ENCODE data around the gene C12orf56. TPM values are rescaled to one million over a fixed set of nuclear protein-coding genes. Genes with fewer than 3 reads are reported as not detected.

C12orf56 gene
- total and polyA plus RNA-seq, 4 donors: 0.08 to 0.47 (median 0.24) TPM; not detected in 1

DNA sequence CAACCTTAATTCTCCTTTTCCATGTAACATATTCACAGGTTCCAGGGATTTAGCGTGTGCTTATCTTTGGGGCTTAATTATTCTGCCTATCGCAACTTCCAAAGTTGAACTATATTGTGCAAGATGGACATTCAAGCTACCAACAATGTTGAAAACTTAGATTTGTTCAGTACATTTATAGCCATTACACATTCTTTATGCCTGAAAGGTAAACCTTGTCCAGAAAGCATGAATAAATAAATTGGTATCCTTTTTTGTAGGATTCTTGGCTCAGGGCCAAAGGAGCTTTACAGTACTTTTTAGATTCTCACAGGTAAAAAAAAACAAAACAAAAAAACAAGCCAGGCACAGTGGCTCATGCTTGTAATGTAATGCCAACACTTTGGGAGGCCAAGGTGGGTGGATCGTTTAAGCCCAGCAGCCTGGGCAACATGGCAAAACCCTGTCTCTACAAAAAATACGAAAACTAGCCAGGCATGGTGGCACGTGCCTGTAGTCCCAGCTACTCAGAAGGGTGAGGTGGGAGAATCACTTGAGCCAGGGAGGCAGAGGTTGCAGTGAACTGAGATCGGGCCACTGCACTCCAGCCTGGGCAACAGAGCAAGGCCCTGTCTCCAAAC lies 3.3 kb downstream of the C12orf56 start:
- no peaks in the 10 kb centered on the region for H3K9me3 ChIP-seq (ENCODE audit: control insufficient read depth in 4 of 4, low read length in 3 of 4)
- H3K9ac ChIP-seq (ENCODE audit: low read depth in 1 of 2, low read length in 2 of 2): no peak overlapping the region
- DNase-seq (ENCODE audit: low spot score): no peak
- no peak overlapping the region for H3K27ac ChIP-seq (ENCODE audit: low read depth in 1 of 2, low read length in 2 of 2)
- H3K36me3 ChIP-seq (ENCODE audit: control insufficient read depth in 4 of 4, insufficient read depth in 3 of 4, low read depth in 1 of 4, low read length in 3 of 4): no peaks in the 10 kb centered on the region
- H3K27me3 ChIP-seq (ENCODE audit: control insufficient read depth in 4 of 4, insufficient read depth in 4 of 4, low read length in 3 of 4): peaks cover 0 to 3% (median 0%) of the 10 kb centered on the region in 4 donors
- H3K4me3 ChIP-seq (ENCODE audit: low read depth in 1 of 3, low read length in 3 of 3): no peak overlapping the region
- TF ChIP-seq, protein P1, sequence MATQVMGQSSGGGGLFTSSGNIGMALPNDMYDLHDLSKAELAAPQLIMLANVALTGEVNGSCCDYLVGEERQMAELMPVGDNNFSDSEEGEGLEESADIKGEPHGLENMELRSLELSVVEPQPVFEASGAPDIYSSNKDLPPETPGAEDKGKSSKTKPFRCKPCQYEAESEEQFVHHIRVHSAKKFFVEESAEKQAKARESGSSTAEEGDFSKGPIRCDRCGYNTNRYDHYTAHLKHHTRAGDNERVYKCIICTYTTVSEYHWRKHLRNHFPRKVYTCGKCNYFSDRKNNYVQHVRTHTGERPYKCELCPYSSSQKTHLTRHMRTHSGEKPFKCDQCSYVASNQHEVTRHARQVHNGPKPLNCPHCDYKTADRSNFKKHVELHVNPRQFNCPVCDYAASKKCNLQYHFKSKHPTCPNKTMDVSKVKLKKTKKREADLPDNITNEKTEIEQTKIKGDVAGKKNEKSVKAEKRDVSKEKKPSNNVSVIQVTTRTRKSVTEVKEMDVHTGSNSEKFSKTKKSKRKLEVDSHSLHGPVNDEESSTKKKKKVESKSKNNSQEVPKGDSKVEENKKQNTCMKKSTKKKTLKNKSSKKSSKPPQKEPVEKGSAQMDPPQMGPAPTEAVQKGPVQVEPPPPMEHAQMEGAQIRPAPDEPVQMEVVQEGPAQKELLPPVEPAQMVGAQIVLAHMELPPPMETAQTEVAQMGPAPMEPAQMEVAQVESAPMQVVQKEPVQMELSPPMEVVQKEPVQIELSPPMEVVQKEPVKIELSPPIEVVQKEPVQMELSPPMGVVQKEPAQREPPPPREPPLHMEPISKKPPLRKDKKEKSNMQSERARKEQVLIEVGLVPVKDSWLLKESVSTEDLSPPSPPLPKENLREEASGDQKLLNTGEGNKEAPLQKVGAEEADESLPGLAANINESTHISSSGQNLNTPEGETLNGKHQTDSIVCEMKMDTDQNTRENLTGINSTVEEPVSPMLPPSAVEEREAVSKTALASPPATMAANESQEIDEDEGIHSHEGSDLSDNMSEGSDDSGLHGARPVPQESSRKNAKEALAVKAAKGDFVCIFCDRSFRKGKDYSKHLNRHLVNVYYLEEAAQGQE (IDR thresholded peaks at IDR 0.05): no peak
- TF ChIP-seq, protein P2, sequence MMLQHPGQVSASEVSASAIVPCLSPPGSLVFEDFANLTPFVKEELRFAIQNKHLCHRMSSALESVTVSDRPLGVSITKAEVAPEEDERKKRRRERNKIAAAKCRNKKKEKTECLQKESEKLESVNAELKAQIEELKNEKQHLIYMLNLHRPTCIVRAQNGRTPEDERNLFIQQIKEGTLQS (IDR thresholded peaks at IDR 0.05): no peak
- TF ChIP-seq SP1 (IDR thresholded peaks at IDR 0.05) (no peak), JUND (IDR thresholded peaks at IDR 0.05) (no peak)
- peaks cover 0 to 8% (median 4%) of the 10 kb centered on the region in 4 donors for H3K4me1 ChIP-seq (ENCODE audit: control insufficient read depth in 4 of 4, insufficient read depth in 4 of 4, low read length in 3 of 4)
- WGBS: 96% methylated on average over 6 of the region's 6 CpGs

DNA sequence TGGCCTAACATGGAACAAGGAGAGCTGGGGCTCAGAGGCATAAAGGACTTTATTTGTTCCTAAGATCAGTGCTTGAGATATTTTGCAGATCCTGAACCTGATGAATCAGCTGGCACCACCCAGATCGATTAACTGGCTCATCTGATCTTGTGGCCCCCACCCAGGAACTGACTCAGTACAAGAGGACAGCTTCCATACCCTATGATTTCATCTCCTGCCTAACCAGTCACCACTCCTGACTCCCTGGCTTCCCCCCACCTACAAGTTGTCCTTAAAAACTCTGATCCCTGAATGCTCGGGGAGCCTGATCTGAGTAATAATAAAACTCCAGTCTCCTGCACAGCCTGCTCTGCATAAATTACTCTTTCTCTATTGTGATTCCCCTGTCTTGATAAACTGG lies 5.1 kb downstream of the C12orf56 start:
- Histone ChIP-seq H3K27me3 (ENCODE audit: control insufficient read depth in 4 of 4, insufficient read depth in 4 of 4, low read length in 3 of 4) (peaks cover 0 to 3% (median 0%) of the 10 kb centered on the region in 4 donors), H3K9ac (ENCODE audit: low read depth in 1 of 2, low read length in 2 of 2) (no peak overlapping the region), H3K4me1 (ENCODE audit: control insufficient read depth in 4 of 4, insufficient read depth in 4 of 4, low read length in 3 of 4) (peaks cover 0 to 4% (median 2%) of the 10 kb centered on the region in 4 donors), H3K4me3 (ENCODE audit: low read depth in 1 of 3, low read length in 3 of 3) (no peak overlapping the region), H3K36me3 (ENCODE audit: control insufficient read depth in 4 of 4, insufficient read depth in 3 of 4, low read depth in 1 of 4, low read length in 3 of 4) (no peaks in the 10 kb centered on the region), H3K27ac (ENCODE audit: low read depth in 1 of 2, low read length in 2 of 2) (no peak overlapping the region), H3K9me3 (ENCODE audit: control insufficient read depth in 4 of 4, low read length in 3 of 4) (peaks cover 0 to 3% (median 1%) of the 10 kb centered on the region in 4 donors)
- no peak for DNase-seq (ENCODE audit: low spot score)
- TF ChIP-seq, protein P1 (IDR thresholded peaks at IDR 0.05): no peak
- no peak for TF ChIP-seq FOXA1 (IDR thresholded peaks at IDR 0.05)
- no peak for TF ChIP-seq SP1 (IDR thresholded peaks at IDR 0.05)
- no peak for TF ChIP-seq HNF4A (conservative IDR thresholded peaks at IDR 0.05)
- TF ChIP-seq, protein P3, sequence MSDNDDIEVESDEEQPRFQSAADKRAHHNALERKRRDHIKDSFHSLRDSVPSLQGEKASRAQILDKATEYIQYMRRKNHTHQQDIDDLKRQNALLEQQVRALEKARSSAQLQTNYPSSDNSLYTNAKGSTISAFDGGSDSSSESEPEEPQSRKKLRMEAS (IDR thresholded peaks at IDR 0.05): no peak
- TF ChIP-seq, protein P4, sequence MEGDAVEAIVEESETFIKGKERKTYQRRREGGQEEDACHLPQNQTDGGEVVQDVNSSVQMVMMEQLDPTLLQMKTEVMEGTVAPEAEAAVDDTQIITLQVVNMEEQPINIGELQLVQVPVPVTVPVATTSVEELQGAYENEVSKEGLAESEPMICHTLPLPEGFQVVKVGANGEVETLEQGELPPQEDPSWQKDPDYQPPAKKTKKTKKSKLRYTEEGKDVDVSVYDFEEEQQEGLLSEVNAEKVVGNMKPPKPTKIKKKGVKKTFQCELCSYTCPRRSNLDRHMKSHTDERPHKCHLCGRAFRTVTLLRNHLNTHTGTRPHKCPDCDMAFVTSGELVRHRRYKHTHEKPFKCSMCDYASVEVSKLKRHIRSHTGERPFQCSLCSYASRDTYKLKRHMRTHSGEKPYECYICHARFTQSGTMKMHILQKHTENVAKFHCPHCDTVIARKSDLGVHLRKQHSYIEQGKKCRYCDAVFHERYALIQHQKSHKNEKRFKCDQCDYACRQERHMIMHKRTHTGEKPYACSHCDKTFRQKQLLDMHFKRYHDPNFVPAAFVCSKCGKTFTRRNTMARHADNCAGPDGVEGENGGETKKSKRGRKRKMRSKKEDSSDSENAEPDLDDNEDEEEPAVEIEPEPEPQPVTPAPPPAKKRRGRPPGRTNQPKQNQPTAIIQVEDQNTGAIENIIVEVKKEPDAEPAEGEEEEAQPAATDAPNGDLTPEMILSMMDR (IDR thresholded peaks at IDR 0.05; ENCODE audit: low read depth, low read length, missing input control): no peak
- no peak for TF ChIP-seq GABPA (IDR thresholded peaks at IDR 0.05 in 1 of 2, conservative IDR thresholded peaks at IDR 0.05 in 1 of 2)
- TF ChIP-seq, protein P5, sequence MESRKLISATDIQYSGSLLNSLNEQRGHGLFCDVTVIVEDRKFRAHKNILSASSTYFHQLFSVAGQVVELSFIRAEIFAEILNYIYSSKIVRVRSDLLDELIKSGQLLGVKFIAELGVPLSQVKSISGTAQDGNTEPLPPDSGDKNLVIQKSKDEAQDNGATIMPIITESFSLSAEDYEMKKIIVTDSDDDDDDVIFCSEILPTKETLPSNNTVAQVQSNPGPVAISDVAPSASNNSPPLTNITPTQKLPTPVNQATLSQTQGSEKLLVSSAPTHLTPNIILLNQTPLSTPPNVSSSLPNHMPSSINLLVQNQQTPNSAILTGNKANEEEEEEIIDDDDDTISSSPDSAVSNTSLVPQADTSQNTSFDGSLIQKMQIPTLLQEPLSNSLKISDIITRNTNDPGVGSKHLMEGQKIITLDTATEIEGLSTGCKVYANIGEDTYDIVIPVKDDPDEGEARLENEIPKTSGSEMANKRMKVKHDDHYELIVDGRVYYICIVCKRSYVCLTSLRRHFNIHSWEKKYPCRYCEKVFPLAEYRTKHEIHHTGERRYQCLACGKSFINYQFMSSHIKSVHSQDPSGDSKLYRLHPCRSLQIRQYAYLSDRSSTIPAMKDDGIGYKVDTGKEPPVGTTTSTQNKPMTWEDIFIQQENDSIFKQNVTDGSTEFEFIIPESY (IDR thresholded peaks at IDR 0.05): no peak
- TF ChIP-seq FOXA2 (IDR thresholded peaks at IDR 0.05): no peak
- no peak for TF ChIP-seq HNF4G (IDR thresholded peaks at IDR 0.05)
- no peak for TF ChIP-seq TAF1 (conservative IDR thresholded peaks at IDR 0.05)
- TF ChIP-seq RAD21 (IDR thresholded peaks at IDR 0.05): no peak
- no peak for TF ChIP-seq RXRA (IDR thresholded peaks at IDR 0.05)
- 81% methylated on average over 2 of the region's 2 CpGs for WGBS
